Trophoblast cell (in vitro differentiated cells and primary cell): ENCODE data around the gene DTNB.

Experiments used
- DNase-seq, 2 donors: peaks; one replicate each; pipeline ENCODE4 v3.0.0-alpha.2; 2016
- H2AFZ ChIP-seq: 2 replicates; pipeline ENCODE4 v1.6.1; 2013; ENCODE audit warnings: low read length, moderate library complexity, mild to moderate bottlenecking; ENCODE audit not compliant: insufficient read depth, poor library complexity
- H2AK5ac ChIP-seq: 2 replicates; pipeline ENCODE4 v1.6.1; 2013; ENCODE audit warnings: mild to moderate bottlenecking, low read length
- H2BK120ac ChIP-seq: 2 replicates; pipeline ENCODE4 v1.6.1; 2013; ENCODE audit warnings: low read length, mild to moderate bottlenecking, moderate library complexity; ENCODE audit not compliant: insufficient read depth, poor library complexity
- H2BK12ac ChIP-seq: 2 replicates; pipeline ENCODE4 v1.6.1; 2013; ENCODE audit warnings: mild to moderate bottlenecking, low read length, moderate library complexity
- H2BK5ac ChIP-seq: 2 replicates; pipeline ENCODE4 v1.6.1; 2013; ENCODE audit warnings: low read length, low read depth, moderate library complexity, mild to moderate bottlenecking; ENCODE audit not compliant: poor library complexity
- H3K14ac ChIP-seq: 2 replicates; pipeline ENCODE4 v1.6.1; 2013; ENCODE audit warnings: mild to moderate bottlenecking, low read length
- H3K18ac ChIP-seq: 2 replicates; pipeline ENCODE4 v1.6.1; 2013; ENCODE audit warnings: mild to moderate bottlenecking, low read length
- H3K23ac ChIP-seq: 2 replicates; pipeline ENCODE4 v1.6.1; 2013; ENCODE audit warnings: low read length
- H3K27ac ChIP-seq: 2 replicates; pipeline ENCODE4 v1.5.1; 2013; ENCODE audit warnings: low read depth, mild to moderate bottlenecking, inconsistent platforms, low read length, moderate library complexity
- H3K27me3 ChIP-seq: 2 replicates; pipeline ENCODE4 v1.6.1; 2013; ENCODE audit warnings: inconsistent platforms, mild to moderate bottlenecking, low read length, moderate library complexity; ENCODE audit not compliant: insufficient read depth
- H3K36me3 ChIP-seq, 2 experiments: 1 replicate in 1 of 2; 2 replicates in 1 of 2; pipeline ENCODE4 v1.6.1; 2013; ENCODE audit warnings: low read length in 2 of 2, mild to moderate bottlenecking in 2 of 2, moderate library complexity in 1 of 2; ENCODE audit not compliant: insufficient read depth in 2 of 2, control insufficient read depth in 1 of 2
- H3K4ac ChIP-seq: 2 replicates; pipeline ENCODE4 v1.6.1; 2013; ENCODE audit warnings: low read depth, mild to moderate bottlenecking, low read length, moderate library complexity
- H3K4me1 ChIP-seq, 2 experiments: 1 replicate in 1 of 2; 2 replicates in 1 of 2; pipeline ENCODE4 v1.6.1; 2013; ENCODE audit warnings: low read length in 2 of 2, mild to moderate bottlenecking in 2 of 2, moderate library complexity in 1 of 2; ENCODE audit not compliant: insufficient read depth in 2 of 2, control insufficient read depth in 1 of 2
- H3K4me2 ChIP-seq: 2 replicates; pipeline ENCODE4 v1.6.1; 2013; ENCODE audit warnings: inconsistent platforms, mild to moderate bottlenecking, low read length, moderate library complexity
- H3K4me3 ChIP-seq: 2 replicates; pipeline ENCODE4 v1.5.1; 2013; ENCODE audit warnings: mild to moderate bottlenecking, low read depth, low read length, inconsistent platforms
- H3K79me1 ChIP-seq: one replicate; pipeline ENCODE4 v1.6.1; 2013; ENCODE audit warnings: low read length
- H3K79me2 ChIP-seq: 2 replicates; pipeline ENCODE4 v1.6.1; 2013; ENCODE audit warnings: low read length, mild to moderate bottlenecking; ENCODE audit not compliant: control insufficient read depth, insufficient read depth, poor library complexity
- H3K9ac ChIP-seq: 2 replicates; pipeline ENCODE4 v1.6.1; 2013; ENCODE audit warnings: mild to moderate bottlenecking, low read length
- H3K9me3 ChIP-seq: 2 replicates; pipeline ENCODE4 v1.6.1; 2013; ENCODE audit warnings: low read depth, mild to moderate bottlenecking, control low read depth, inconsistent platforms, low read length; ENCODE audit not compliant: insufficient read depth
- H4K12ac ChIP-seq: 2 replicates; pipeline ENCODE4 v1.6.1; 2013; ENCODE audit warnings: low read depth, mild to moderate bottlenecking, low read length, moderate library complexity
- H4K8ac ChIP-seq: 2 replicates; pipeline ENCODE4 v1.6.1; 2013; ENCODE audit warnings: low read depth, mild to moderate bottlenecking, low read length, moderate library complexity
- H4K91ac ChIP-seq: one replicate; pipeline ENCODE4 v1.6.1; 2013; ENCODE audit warnings: low read depth, mild to moderate bottlenecking, low read length, moderate library complexity
- WGBS: extraction: QIAGEN DNeasy Blood & Tissue Kit; methylation state at CpG from one replicate; pipeline ENCODE4 v1.1.7; 2013; ENCODE audit warnings: missing lambda C conversion rate; ENCODE audit not compliant: insufficient read length, insufficient coverage; ENCODE audit errors: extremely low coverage; 5-methylcytosine and 5-hydroxymethylcytosine counted together

DTNB gene

DNA sequence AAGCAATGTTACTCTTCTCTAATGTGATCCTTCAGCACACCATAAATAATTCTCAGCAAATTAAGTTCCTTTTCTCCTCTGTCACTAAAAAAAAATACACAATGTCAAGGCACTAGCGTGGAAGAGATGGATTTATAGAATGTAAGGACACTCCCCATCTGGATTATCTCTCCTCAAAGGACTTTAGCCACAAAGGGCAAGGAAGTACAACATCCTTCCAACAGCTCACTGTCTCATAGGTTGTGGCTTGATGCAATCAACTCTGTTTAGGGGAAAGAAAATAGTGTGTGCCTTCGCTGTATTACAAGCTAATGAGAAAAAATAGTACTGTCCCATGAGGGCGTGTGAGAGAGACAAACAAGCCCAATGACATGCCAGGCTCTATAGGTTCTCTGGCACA lies 202.6 kb downstream of the DTNB start:
- Histone ChIP-seq H3K79me1 (no peaks in the 10 kb centered on the region), H3K14ac (no peak overlapping the region), H3K4ac (no peak overlapping the region), H2BK120ac (no peak overlapping the region), H3K4me2 (no peak overlapping the region), H2AFZ (no peak overlapping the region), H3K9me3 (no peaks in the 10 kb centered on the region), H2BK12ac (no peak overlapping the region), H4K12ac (no peak overlapping the region), H3K23ac (no peak overlapping the region), H3K36me3 (no peaks in the 10 kb centered on the region), H3K79me2 (no peaks in the 10 kb centered on the region), H3K18ac (no peak overlapping the region), H4K8ac (no peak overlapping the region), H3K4me1 (no peaks in the 10 kb centered on the region), H3K4me3 (no peak overlapping the region), H3K27me3 (no peaks in the 10 kb centered on the region), H4K91ac (no peak overlapping the region), H3K9ac (no peak overlapping the region), H3K27ac (no peak overlapping the region), H2AK5ac (no peak overlapping the region), H2BK5ac (no peak overlapping the region)
- no peak for DNase-seq
- no CpG with 5 or more reads among the region's 3 CpGs for WGBS

DNA sequence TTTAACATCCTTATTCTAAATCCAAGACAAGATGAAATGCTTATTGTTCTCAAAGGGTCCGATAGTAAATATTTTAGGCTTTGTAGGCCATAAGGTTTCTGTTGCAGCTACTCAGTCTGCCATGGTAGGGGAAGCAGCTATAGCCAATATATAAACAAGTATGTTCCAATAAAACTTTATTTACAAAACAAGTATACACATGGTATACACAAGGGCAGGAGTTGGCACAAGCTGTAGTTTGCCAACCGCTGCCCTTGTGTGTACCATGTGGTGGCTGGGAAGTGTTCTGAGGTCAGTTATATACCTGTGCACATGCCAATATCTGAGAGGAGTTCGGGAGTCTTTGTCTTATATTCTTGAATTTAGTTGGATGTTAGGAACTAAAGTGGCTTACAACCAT lies 205.6 kb downstream of the DTNB start:
- H3K4me1 ChIP-seq: no peaks in the 10 kb centered on the region
- WGBS: no CpG with 5 or more reads among the region's 3 CpGs
- no peak overlapping the region for H3K23ac ChIP-seq
- no peak overlapping the region for H2BK5ac ChIP-seq
- no peak overlapping the region for H3K18ac ChIP-seq
- no peak overlapping the region for H3K4me3 ChIP-seq
- H2BK120ac ChIP-seq: no peak overlapping the region
- no peaks in the 10 kb centered on the region for H3K79me2 ChIP-seq
- no peak overlapping the region for H3K14ac ChIP-seq
- no peaks in the 10 kb centered on the region for H3K36me3 ChIP-seq
- H4K8ac ChIP-seq: no peak overlapping the region
- H2BK12ac ChIP-seq: no peak overlapping the region
- H2AK5ac ChIP-seq: no peak overlapping the region
- no peak overlapping the region for H3K4ac ChIP-seq
- no peak overlapping the region for H4K91ac ChIP-seq
- H3K27ac ChIP-seq: no peak overlapping the region
- H3K4me2 ChIP-seq: no peak overlapping the region
- no peaks in the 10 kb centered on the region for H3K79me1 ChIP-seq
- H3K9ac ChIP-seq: no peak overlapping the region
- H3K9me3 ChIP-seq: no peaks in the 10 kb centered on the region
- H4K12ac ChIP-seq: no peak overlapping the region
- H3K27me3 ChIP-seq: no peaks in the 10 kb centered on the region
- DNase-seq: no peak
- no peak overlapping the region for H2AFZ ChIP-seq

DNA sequence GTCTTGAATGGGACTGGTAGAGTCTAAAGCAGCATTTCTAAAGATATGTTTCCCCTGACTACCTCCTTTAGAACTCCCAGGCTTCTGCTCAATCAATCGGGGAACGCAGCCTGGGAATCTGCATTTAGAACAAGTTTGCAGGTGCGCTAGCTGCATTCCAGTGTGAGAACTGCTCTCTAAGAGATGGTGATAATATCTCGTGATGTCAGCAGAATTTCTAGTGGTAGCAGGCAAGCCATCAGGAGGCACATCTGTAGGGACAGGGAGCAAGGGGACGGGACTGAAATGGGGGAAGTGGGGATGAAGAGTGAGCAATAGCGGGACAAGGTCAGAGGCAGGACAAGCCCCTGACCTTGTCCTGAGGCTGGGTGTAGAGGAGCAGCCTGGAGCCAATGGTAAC lies 211.4 kb downstream of the DTNB start:
- Histone ChIP-seq H3K4me2 (no peak overlapping the region), H2BK12ac (no peak overlapping the region), H3K18ac (no peak overlapping the region), H3K27ac (no peak overlapping the region), H2AFZ (no peak overlapping the region), H2BK120ac (no peak overlapping the region), H3K79me1 (no peaks in the 10 kb centered on the region), H3K27me3 (no peaks in the 10 kb centered on the region), H2BK5ac (no peak overlapping the region), H4K91ac (no peak overlapping the region), H3K23ac (no peak overlapping the region), H3K4ac (no peak overlapping the region), H3K4me1 (peaks cover 0 to 3% of the 10 kb centered on the region in 2 experiments), H2AK5ac (no peak overlapping the region), H4K8ac (no peak overlapping the region), H3K9ac (no peak overlapping the region), H3K14ac (no peak overlapping the region), H3K79me2 (no peaks in the 10 kb centered on the region), H4K12ac (no peak overlapping the region), H3K9me3 (no peaks in the 10 kb centered on the region), H3K36me3 (no peaks in the 10 kb centered on the region), H3K4me3 (no peak overlapping the region)
- no CpG with 5 or more reads among the region's 6 CpGs for WGBS
- peak in 1 of 2 donors; percentile 8 for DNase-seq

DNA sequence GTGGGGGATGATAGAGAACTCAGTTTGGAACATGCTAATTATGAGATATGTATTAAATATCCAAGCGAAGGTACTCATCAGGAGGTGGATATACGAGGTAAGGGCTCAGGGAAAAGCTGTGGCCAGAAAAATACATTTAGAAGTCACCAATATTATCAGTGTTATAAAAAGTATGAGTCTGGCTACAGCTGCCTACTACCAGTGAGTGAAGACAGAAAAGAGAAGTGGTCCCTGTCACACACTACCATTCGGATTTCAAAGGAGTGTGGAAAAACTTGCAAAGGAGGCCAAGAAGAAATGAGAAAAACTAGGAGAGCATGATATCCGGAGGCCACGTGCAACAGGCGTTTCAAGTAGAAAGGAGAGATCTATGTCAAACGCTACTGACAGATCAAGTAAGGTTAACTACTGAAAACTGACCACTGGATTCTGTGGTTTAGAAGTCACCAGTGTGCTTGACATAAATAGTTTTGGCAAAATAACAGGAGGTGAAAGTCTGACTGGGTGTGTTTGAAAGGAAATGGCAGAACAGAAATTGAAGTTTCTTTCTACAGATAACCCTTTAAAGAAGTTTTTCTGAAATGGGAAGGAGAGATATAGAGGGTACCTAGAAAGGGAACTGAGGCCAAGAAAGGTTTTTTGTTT lies 213.0 kb downstream of the DTNB start:
- Histone ChIP-seq H3K79me1 (no peaks in the 10 kb centered on the region), H3K4me2 (no peak overlapping the region), H3K27ac (no peak overlapping the region), H2BK120ac (no peak overlapping the region), H2BK5ac (no peak overlapping the region), H2BK12ac (no peak overlapping the region), H3K4me3 (no peak overlapping the region), H2AFZ (no peak overlapping the region), H3K4ac (no peak overlapping the region), H3K18ac (no peak overlapping the region), H4K91ac (no peak overlapping the region), H4K8ac (no peak overlapping the region), H3K4me1 (peaks cover 0 to 3% of the 10 kb centered on the region in 2 experiments), H2AK5ac (no peak overlapping the region), H4K12ac (no peak overlapping the region), H3K36me3 (no peaks in the 10 kb centered on the region), H3K9me3 (no peaks in the 10 kb centered on the region), H3K79me2 (no peaks in the 10 kb centered on the region), H3K23ac (no peak overlapping the region), H3K14ac (no peak overlapping the region), H3K9ac (no peak overlapping the region), H3K27me3 (no peaks in the 10 kb centered on the region)
- no peak for DNase-seq
- no CpG with 5 or more reads among the region's 7 CpGs for WGBS
